ENCODE data around the gene TGM6.

Gene TGM6

GRCh38 chr20:2363587-2363986 lies 17.1 kb upstream of the TGM6 start:
- H3K27me3 ChIP-seq (ENCODE audit: insufficient read depth, low read depth, severe bottlenecking), result peaks cover 8% of the 10 kb centered on the region
- no peak for DNase-seq
- no peak for TF ChIP-seq CTCF (IDR thresholded peaks at IDR 0.05; ENCODE audit: low read depth, low read length)
- H3K27ac ChIP-seq, result no peak overlapping the region
- H3K9me3 ChIP-seq (ENCODE audit: severe bottlenecking), result peaks cover 5% of the 10 kb centered on the region
- H3K4me3 ChIP-seq (ENCODE audit: low read depth, low read length), result no peak overlapping the region
- H3K36me3 ChIP-seq, result no peaks in the 10 kb centered on the region

GRCh38 chr20:2364044-2364443 lies 16.7 kb upstream of the TGM6 start:
- H3K27me3 ChIP-seq (ENCODE audit: insufficient read depth, low read depth, severe bottlenecking), result peaks cover 8% of the 10 kb centered on the region
- DNase-seq, result no peak
- no peaks in the 10 kb centered on the region for H3K36me3 ChIP-seq
- peaks cover 7% of the 10 kb centered on the region for H3K9me3 ChIP-seq (ENCODE audit: severe bottlenecking)
- TF ChIP-seq CTCF (IDR thresholded peaks at IDR 0.05; ENCODE audit: low read depth, low read length), result no peak
- no peak overlapping the region for H3K27ac ChIP-seq
- no peak overlapping the region for H3K4me3 ChIP-seq (ENCODE audit: low read depth, low read length)

- H3K36me3 ChIP-seq, result no peaks in the 10 kb centered on the region
- peaks cover 8% of the 10 kb centered on the region for H3K27me3 ChIP-seq (ENCODE audit: insufficient read depth, low read depth, severe bottlenecking)
- no peak for TF ChIP-seq CTCF (IDR thresholded peaks at IDR 0.05; ENCODE audit: low read depth, low read length)
- H3K9me3 ChIP-seq (ENCODE audit: severe bottlenecking), result peaks cover 7% of the 10 kb centered on the region
- no peak for DNase-seq
- H3K4me3 ChIP-seq (ENCODE audit: low read depth, low read length), result no peak overlapping the region
- no peak overlapping the region for H3K27ac ChIP-seq
Observed at GRCh38 chr20:2365091-2365490, 15.6 kb upstream of the TGM6 start.

GRCh38 chr20:2365666-2366065 lies 15.0 kb upstream of the TGM6 start:
- H3K36me3 ChIP-seq, result no peaks in the 10 kb centered on the region
- no peak overlapping the region for H3K4me3 ChIP-seq (ENCODE audit: low read depth, low read length)
- no peak for TF ChIP-seq CTCF (IDR thresholded peaks at IDR 0.05; ENCODE audit: low read depth, low read length)
- peaks cover 8% of the 10 kb centered on the region for H3K27me3 ChIP-seq (ENCODE audit: insufficient read depth, low read depth, severe bottlenecking)
- peaks cover 4% of the 10 kb centered on the region for H3K9me3 ChIP-seq (ENCODE audit: severe bottlenecking)
- H3K27ac ChIP-seq, result no peak overlapping the region
- no peak for DNase-seq

GRCh38 chr20:2368621-2369020 lies 12.1 kb upstream of the TGM6 start:
- Histone ChIP-seq H3K9me3 (ENCODE audit: severe bottlenecking) (peaks cover 3% of the 10 kb centered on the region), H3K4me3 (ENCODE audit: low read depth, low read length) (no peak overlapping the region), H3K27me3 (ENCODE audit: insufficient read depth, low read depth, severe bottlenecking) (peaks cover 8% of the 10 kb centered on the region), H3K27ac (no peak overlapping the region), H3K36me3 (no peaks in the 10 kb centered on the region)
- no peak for TF ChIP-seq CTCF (IDR thresholded peaks at IDR 0.05; ENCODE audit: low read depth, low read length)
- DNase-seq, result no peak

- Histone ChIP-seq H3K36me3 (no peaks in the 10 kb centered on the region), H3K4me3 (ENCODE audit: low read depth, low read length) (no peak overlapping the region), H3K27me3 (ENCODE audit: insufficient read depth, low read depth, severe bottlenecking) (no peaks in the 10 kb centered on the region), H3K27ac (no peak overlapping the region), H3K9me3 (ENCODE audit: severe bottlenecking) (peaks cover 3% of the 10 kb centered on the region)
- no peak for DNase-seq
- TF ChIP-seq CTCF (IDR thresholded peaks at IDR 0.05; ENCODE audit: low read depth, low read length), result no peak
Observed at GRCh38 chr20:2373098-2373497, 7.6 kb upstream of the TGM6 start.
